ENCODE measurements around the gene KDM6B. TPM values are rescaled to one million over a fixed set of nuclear protein-coding genes. Genes with fewer than 3 reads are reported as not detected.

Gene KDM6B
- total RNA-seq, 4 donors from 2014 or later: 4.8 to 52.8 (median 34.6) TPM

DNA sequence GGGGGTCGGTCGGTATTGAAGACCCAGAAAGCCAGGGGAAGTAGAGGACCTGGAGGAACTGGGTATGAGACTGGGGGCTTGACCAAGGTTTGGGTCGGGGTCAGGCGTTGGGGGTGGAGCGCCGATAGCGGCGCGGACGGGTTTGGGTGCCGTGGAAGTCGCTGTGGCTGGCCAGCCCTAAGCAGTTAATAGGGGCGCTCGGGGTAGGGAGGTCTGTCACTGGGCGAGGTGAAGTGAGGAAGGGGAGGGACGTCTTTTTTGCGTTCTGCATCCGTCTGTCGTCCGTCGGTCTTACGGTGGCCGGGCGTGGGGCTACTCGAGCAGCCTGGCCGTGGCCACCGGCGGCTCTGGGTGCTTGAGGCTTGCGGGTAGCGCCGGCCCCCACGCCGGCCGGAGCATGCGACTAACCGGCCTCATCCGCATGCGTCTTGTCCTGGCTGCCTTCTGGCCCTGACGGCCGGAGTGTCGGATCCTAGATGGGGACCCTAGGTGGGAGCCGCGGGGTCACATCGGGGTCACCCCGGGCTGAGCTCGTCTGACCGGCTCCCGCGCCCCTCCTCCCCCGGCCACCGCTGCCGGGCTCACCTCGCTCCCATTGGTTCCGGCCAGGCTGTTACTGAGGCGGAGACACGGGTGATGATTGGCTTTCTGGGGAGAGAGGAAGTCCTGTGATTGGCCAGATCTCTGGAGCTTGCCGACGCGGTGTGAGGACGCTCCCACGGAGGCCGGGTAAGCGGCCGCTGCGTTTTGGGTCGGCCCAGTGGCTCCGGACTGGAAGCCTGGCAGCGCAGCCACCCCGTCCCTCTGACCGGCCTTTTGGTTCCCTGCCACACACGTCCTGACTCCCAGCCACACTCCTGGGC, 10.5 kb downstream of the KDM6B start:
- TF ChIP-seq, protein P1, sequence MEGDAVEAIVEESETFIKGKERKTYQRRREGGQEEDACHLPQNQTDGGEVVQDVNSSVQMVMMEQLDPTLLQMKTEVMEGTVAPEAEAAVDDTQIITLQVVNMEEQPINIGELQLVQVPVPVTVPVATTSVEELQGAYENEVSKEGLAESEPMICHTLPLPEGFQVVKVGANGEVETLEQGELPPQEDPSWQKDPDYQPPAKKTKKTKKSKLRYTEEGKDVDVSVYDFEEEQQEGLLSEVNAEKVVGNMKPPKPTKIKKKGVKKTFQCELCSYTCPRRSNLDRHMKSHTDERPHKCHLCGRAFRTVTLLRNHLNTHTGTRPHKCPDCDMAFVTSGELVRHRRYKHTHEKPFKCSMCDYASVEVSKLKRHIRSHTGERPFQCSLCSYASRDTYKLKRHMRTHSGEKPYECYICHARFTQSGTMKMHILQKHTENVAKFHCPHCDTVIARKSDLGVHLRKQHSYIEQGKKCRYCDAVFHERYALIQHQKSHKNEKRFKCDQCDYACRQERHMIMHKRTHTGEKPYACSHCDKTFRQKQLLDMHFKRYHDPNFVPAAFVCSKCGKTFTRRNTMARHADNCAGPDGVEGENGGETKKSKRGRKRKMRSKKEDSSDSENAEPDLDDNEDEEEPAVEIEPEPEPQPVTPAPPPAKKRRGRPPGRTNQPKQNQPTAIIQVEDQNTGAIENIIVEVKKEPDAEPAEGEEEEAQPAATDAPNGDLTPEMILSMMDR (IDR thresholded peaks at IDR 0.05): no peak
- DNase-seq (ENCODE audit: low spot score) (no peak), ATAC-seq (ENCODE audit: low FRiP score) (peak; percentile 22)

DNA sequence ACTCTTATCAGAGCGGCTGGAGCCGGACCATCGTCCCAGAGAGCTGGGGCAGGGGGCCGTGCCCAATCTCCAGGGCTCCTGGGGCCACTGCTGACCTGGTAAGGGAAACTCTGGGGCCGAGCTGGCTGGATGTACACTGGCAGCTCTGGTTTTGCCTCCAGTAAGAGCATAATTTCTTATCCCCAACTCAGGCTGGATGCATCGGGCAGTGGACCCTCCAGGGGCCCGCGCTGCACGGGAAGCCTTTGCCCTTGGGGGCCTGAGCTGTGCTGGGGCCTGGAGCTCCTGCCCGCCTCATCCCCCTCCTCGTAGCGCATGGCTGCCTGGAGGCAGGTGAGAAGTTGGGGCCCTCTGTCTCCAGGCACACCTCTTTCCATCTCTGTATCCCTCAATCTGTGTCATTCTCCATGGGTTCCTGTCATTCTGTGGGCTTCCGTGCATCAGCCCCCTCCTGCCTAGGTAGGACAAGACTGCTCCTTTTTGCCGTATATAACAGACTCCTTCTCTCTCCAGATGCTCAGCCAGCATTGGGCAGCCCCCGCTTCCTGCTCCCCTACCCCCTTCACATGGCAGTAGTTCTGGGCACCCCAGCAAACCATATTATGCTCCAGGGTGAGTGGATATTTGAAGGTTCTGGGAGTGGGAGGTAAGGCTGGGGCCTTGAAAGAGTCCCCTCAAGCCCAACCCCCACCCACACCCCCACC, 11.5 kb downstream of the KDM6B start:
- ATAC-seq (ENCODE audit: low FRiP score) (no peak), DNase-seq (ENCODE audit: low spot score) (no peak)
- TF ChIP-seq, protein P1 (IDR thresholded peaks at IDR 0.05): no peak

DNA sequence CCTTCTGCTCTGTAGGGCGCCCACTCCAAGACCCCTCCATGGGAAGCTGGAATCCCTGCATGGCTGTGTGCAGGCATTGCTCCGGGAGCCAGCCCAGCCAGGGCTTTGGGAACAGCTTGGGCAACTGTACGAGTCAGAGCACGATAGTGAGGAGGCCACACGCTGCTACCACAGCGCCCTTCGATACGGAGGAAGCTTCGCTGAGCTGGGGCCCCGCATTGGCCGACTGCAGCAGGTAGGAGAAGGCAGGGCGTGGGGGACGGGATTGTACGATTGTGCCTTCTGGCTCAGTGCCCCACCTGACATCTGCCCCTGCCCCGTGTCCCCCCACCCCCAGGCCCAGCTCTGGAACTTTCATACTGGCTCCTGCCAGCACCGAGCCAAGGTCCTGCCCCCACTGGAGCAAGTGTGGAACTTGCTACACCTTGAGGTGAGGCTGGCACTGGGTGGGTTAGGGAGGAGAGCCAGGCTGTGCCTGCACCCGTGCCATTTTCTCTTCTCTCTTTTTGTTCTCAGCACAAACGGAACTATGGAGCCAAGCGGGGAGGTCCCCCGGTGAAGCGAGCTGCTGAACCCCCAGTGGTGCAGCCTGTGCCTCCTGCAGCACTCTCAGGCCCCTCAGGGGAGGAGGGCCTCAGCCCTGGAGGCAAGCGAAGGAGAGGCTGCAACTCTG, 12.2 kb downstream of the KDM6B start:
- DNase-seq (ENCODE audit: low spot score): no peak
- no peak for ATAC-seq (ENCODE audit: low FRiP score)
- TF ChIP-seq, protein P1 (IDR thresholded peaks at IDR 0.05): no peak

DNA sequence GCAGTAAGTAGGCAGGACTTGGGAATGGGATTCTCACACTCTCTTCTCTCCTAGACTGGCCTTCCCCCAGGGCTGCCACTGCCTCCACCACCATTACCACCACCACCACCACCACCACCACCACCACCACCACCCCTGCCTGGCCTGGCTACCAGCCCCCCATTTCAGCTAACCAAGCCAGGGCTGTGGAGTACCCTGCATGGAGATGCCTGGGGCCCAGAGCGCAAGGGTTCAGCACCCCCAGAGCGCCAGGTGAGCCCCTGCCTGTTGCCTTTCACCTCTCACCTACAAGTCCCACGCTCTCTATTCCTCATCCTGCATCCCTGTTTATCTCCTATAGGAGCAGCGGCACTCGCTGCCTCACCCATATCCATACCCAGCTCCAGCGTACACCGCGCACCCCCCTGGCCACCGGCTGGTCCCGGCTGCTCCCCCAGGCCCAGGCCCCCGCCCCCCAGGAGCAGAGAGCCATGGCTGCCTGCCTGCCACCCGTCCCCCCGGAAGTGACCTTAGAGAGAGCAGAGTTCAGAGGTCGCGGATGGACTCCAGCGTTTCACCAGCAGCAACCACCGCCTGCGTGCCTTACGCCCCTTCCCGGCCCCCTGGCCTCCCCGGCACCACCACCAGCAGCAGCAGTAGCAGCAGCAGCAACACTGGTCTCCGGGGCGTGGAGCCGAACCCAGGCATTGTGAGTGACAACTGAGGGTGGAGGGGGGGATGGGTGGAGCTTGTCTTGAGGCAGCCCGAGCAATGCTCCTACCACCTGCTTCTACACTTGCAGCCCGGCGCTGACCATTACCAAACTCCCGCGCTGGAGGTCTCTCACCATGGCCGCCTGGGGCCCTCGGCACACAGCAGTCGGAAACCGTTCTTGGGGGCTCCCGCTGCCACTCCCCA, 13.0 kb downstream of the KDM6B start:
- ATAC-seq (ENCODE audit: low FRiP score) (no peak), DNase-seq (ENCODE audit: low spot score) (no peak)
- TF ChIP-seq, protein P1 (IDR thresholded peaks at IDR 0.05): no peak

DNA sequence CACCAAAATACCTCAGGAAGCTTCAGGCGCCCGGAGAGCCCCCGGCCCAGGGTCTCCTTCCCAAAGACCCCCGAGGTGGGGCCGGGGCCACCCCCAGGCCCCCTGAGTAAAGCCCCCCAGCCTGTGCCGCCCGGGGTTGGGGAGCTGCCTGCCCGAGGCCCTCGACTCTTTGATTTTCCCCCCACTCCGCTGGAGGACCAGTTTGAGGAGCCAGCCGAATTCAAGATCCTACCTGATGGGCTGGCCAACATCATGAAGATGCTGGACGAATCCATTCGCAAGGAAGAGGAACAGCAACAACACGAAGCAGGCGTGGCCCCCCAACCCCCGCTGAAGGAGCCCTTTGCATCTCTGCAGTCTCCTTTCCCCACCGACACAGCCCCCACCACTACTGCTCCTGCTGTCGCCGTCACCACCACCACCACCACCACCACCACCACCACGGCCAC, 14.1 kb downstream of the KDM6B start:
- TF ChIP-seq, protein P1 (IDR thresholded peaks at IDR 0.05): no peak
- ATAC-seq (ENCODE audit: low FRiP score) (no peak), DNase-seq (ENCODE audit: low spot score) (no peak)

DNA sequence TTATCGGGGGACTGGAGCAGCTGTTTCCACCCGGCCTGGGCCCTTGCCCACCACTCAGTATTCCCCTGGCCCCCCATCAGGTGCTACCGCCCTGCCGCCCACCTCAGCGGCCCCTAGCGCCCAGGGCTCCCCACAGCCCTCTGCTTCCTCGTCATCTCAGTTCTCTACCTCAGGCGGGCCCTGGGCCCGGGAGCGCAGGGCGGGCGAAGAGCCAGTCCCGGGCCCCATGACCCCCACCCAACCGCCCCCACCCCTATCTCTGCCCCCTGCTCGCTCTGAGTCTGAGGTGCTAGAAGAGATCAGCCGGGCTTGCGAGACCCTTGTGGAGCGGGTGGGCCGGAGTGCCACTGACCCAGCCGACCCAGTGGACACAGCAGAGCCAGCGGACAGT, 14.7 kb downstream of the KDM6B start:
- no peak for DNase-seq (ENCODE audit: low spot score)
- TF ChIP-seq, protein P1 (IDR thresholded peaks at IDR 0.05): no peak
- ATAC-seq (ENCODE audit: low FRiP score): no peak

All from omental fat pad (tissue), 4 donors.